ENCODE results near the gene CERCAM.
A peak's percentile ranks its signal among the peaks of the same experiment; 100 is the strongest.

The CERCAM gene

DNA sequence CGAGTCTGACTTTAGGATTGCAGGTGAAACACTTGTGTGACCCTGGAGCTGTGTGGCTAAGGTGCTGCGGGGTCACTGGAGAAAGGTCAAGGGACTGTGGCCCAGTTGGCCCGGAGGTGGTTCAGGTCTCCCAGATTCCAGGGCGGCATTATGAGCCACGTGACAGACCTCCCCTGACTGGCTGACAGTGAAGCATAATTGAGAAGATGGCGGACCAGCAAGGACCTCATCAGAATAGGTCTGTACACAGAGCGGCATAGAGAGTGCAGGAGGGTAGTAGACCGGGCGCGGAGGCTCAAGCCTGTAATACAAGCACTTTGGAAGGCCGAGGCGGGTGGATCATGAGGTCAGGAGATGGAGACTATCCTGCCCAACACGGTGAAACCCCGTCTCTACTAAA lies 34.3 kb downstream of the CERCAM start:
- H3K4me1 Mint-ChIP-seq = peaks cover 23% of the 10 kb centered on the region
- peak overlapping the region; percentile 35 for H3K27ac Mint-ChIP-seq
- no peaks in the 10 kb centered on the region for H3K27me3 Mint-ChIP-seq
- no peaks in the 10 kb centered on the region for H3K9me3 Mint-ChIP-seq
- H3K4me3 Mint-ChIP-seq = peak overlapping the region; percentile 70
- no peak for ATAC-seq
- H3K36me3 Mint-ChIP-seq = peaks cover 4% of the 10 kb centered on the region

- Mint-ChIP-seq H3K4me1 (peaks cover 23% of the 10 kb centered on the region), H3K36me3 (peaks cover 12% of the 10 kb centered on the region), H3K27me3 (no peaks in the 10 kb centered on the region), H3K27ac (peak within 1 kb of the TSS; percentile 88), H3K4me3 (peak within 1 kb of the TSS; percentile 94), H3K9me3 (no peaks in the 10 kb centered on the region)
- ATAC-seq = peak; percentile 94
Measured at GRCh38 chr9:128455849-128456612, 35.4 kb downstream of the CERCAM start, which contains the start of gene ODF2. ODF2 (plus strand) TSS chr9:128456006; CDS start chr9:128456092, 86 bp downstream.

DNA sequence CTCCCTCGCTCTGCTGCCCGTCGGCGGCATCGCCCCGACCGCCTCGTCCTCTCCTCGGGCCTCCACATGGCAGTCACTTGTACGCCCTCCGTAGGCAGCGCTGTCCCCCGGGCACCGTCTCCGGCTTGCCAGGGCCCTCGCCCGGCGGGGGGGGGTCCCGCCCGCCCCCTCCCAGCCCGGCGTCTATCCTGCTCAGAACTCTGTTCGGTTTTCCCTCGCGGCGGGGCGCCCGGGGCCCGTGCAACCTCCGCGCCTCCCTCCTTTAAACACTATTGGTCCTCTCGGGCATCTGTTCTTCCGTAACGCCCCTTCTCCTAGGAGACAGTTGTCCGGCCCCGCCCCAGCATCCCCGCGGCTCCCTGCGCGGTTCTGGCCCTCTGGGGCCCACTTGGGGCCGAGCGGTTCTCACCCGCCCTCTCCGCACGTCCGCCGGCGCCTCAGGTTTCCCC lies 36.0 kb downstream of the CERCAM start:
- H3K27me3 Mint-ChIP-seq = no peaks in the 10 kb centered on the region

GRCh38 chr9:128457207-128457606 lies 36.5 kb downstream of the CERCAM start:
- H3K9me3 Mint-ChIP-seq = no peaks in the 10 kb centered on the region
- peaks cover 17% of the 10 kb centered on the region for H3K36me3 Mint-ChIP-seq
- H3K4me3 Mint-ChIP-seq = peak overlapping the region; percentile 94
- H3K27ac Mint-ChIP-seq = peak overlapping the region; percentile 88
- no peak for ATAC-seq
- H3K4me1 Mint-ChIP-seq = peaks cover 23% of the 10 kb centered on the region
- H3K27me3 Mint-ChIP-seq = no peaks in the 10 kb centered on the region

More for the DNA sequence above, 36.0 kb downstream of the CERCAM start:
- H3K4me3 Mint-ChIP-seq = peak overlapping the region; percentile 94
- H3K9me3 Mint-ChIP-seq = no peaks in the 10 kb centered on the region
- peak overlapping the region; percentile 88 for H3K27ac Mint-ChIP-seq
- ATAC-seq = peak; percentile 83
- H3K4me1 Mint-ChIP-seq = peaks cover 23% of the 10 kb centered on the region
- H3K36me3 Mint-ChIP-seq = peaks cover 17% of the 10 kb centered on the region

GRCh38 chr9:128459011-128459410 lies 38.4 kb downstream of the CERCAM start:
- no peak overlapping the region for H3K4me3 Mint-ChIP-seq

GRCh38 chr9:128469070-128469469 lies 48.4 kb downstream of the CERCAM start:
- ATAC-seq = no peak
- H3K4me1 Mint-ChIP-seq = no peaks in the 10 kb centered on the region
- no peaks in the 10 kb centered on the region for H3K9me3 Mint-ChIP-seq
- peaks cover 36% of the 10 kb centered on the region for H3K36me3 Mint-ChIP-seq
- no peak overlapping the region for H3K27ac Mint-ChIP-seq
- no peaks in the 10 kb centered on the region for H3K27me3 Mint-ChIP-seq
- no peak overlapping the region for H3K4me3 Mint-ChIP-seq

More at GRCh38 chr9:128459011-128459410, 38.4 kb downstream of the CERCAM start:
- H3K36me3 Mint-ChIP-seq = peaks cover 28% of the 10 kb centered on the region
- H3K4me1 Mint-ChIP-seq = peaks cover 23% of the 10 kb centered on the region
- no peak for ATAC-seq
- no peaks in the 10 kb centered on the region for H3K27me3 Mint-ChIP-seq
- H3K9me3 Mint-ChIP-seq = no peaks in the 10 kb centered on the region
- H3K27ac Mint-ChIP-seq = no peak overlapping the region

GRCh38 chr9:128470560-128470959 lies 49.9 kb downstream of the CERCAM start:
- H3K36me3 Mint-ChIP-seq = peaks cover 47% of the 10 kb centered on the region
- no peak for ATAC-seq
- H3K27ac Mint-ChIP-seq = no peak overlapping the region
- H3K27me3 Mint-ChIP-seq = no peaks in the 10 kb centered on the region
- no peaks in the 10 kb centered on the region for H3K9me3 Mint-ChIP-seq
- no peak overlapping the region for H3K4me3 Mint-ChIP-seq
- no peaks in the 10 kb centered on the region for H3K4me1 Mint-ChIP-seq

DNA sequence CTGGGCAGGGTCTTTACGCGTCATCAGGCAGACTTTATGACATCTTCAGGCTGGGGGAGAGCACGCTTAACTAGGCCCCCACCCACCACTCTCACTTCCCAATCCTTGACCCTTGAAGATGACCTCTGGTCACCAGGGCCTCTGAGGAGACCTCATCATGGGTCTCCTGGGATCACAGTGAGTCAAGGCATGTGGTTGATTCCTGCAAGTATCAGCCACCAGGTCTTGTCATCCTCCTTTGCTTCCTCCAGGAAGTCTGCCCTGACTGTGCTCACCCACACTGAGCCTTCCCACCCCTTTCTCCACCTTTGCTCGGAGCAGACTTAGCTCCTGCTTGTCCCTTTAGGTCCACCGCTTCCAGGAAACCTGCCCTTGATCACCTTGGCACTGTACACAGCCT lies 52.4 kb downstream of the CERCAM start:
- Mint-ChIP-seq H3K27me3 (no peaks in the 10 kb centered on the region), H3K4me3 (no peak overlapping the region), H3K27ac (no peak overlapping the region), H3K9me3 (no peaks in the 10 kb centered on the region), H3K36me3 (peaks cover 48% of the 10 kb centered on the region), H3K4me1 (no peaks in the 10 kb centered on the region)
- ATAC-seq = no peak

GRCh38 chr9:128475867-128476266 lies 55.2 kb downstream of the CERCAM start:
- no peak for ATAC-seq
- H3K27ac Mint-ChIP-seq = no peak overlapping the region
- H3K4me3 Mint-ChIP-seq = no peak overlapping the region
- peaks cover 51% of the 10 kb centered on the region for H3K36me3 Mint-ChIP-seq
- H3K9me3 Mint-ChIP-seq = no peaks in the 10 kb centered on the region
- no peaks in the 10 kb centered on the region for H3K27me3 Mint-ChIP-seq
- H3K4me1 Mint-ChIP-seq = no peaks in the 10 kb centered on the region

GRCh38 chr9:128479262-128479661 lies 58.6 kb downstream of the CERCAM start:
- H3K27ac Mint-ChIP-seq = no peak overlapping the region
- no peaks in the 10 kb centered on the region for H3K4me1 Mint-ChIP-seq
- no peak overlapping the region for H3K4me3 Mint-ChIP-seq
- ATAC-seq = no peak
- no peaks in the 10 kb centered on the region for H3K9me3 Mint-ChIP-seq
- no peaks in the 10 kb centered on the region for H3K27me3 Mint-ChIP-seq
- peaks cover 58% of the 10 kb centered on the region for H3K36me3 Mint-ChIP-seq

DNA sequence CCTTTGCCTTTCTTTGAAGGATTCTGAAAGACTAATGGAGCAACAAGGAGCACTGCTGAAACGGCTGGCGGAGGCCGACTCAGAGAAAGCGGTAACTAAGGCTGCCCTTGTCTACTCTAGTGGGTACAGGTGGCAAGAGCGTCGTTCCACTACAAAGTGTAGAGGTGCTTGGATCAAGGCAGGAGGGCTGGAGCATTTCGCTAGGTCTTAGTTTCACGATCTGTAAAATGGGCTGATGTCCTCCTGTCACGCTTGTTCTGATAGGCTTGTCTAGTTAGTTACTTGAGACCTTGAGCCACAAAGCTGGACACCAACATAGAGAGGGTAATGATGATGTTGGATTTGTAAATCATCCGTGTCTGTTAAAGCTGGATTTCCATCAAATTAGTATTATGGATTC lies 60.9 kb downstream of the CERCAM start:
- Mint-ChIP-seq H3K27me3 (no peaks in the 10 kb centered on the region), H3K27ac (no peak overlapping the region), H3K36me3 (peaks cover 63% of the 10 kb centered on the region), H3K4me1 (no peaks in the 10 kb centered on the region), H3K4me3 (no peak overlapping the region), H3K9me3 (no peaks in the 10 kb centered on the region)
- no peak for ATAC-seq

DNA sequence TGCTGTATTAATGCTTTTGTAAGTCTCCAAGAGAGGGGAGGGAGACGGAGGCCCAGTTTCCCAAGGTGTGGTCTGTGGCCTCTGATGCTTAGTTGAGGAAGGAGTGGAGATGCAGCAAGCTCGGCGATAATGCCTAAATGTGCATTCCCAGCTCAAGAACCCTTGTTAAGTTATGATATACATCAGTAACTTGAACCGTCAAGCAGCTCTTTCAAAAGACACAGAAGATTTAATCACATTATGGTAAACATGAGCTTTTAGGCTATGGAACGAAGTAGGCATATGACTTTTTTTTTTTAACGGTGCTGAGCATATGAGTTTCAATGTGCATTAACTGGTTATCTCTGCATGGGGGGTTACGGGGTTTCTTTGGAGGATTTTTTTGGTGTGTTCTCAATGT lies 61.5 kb downstream of the CERCAM start:
- Mint-ChIP-seq H3K36me3 (peaks cover 69% of the 10 kb centered on the region), H3K27ac (no peak overlapping the region)

GRCh38 chr9:128484686-128485413 lies 64.2 kb downstream of the CERCAM start:
- Mint-ChIP-seq H3K36me3 (peaks cover 73% of the 10 kb centered on the region), H3K4me3 (no peak overlapping the region), H3K27ac (no peak overlapping the region), H3K27me3 (no peaks in the 10 kb centered on the region), H3K4me1 (no peaks in the 10 kb centered on the region), H3K9me3 (no peaks in the 10 kb centered on the region)
- ATAC-seq = no peak

More for the DNA sequence above, 61.5 kb downstream of the CERCAM start:
- Mint-ChIP-seq H3K27me3 (no peaks in the 10 kb centered on the region), H3K9me3 (no peaks in the 10 kb centered on the region), H3K4me3 (no peak overlapping the region), H3K4me1 (no peaks in the 10 kb centered on the region)
- ATAC-seq = no peak

DNA sequence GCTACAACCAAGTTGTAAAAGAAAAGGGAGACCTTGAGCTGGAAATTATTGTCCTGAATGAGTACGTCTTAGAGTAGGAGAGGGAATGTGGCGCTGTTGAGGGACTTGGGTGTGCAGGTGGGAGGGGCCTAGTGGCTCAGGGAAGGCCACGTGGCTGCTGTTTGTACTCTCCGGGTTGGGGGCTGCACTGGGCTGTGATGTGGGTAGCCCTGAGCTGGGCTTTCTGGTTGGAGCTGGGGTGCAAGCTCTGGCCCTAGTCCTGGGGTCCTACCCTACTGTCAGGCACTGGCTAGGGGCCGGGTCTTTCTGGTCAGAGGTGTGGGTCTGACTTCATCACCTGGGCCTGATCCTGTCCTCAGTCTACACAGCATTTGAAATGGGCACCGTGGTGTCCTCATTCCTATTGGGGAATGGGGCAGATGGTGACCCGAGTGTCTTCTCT lies 64.8 kb downstream of the CERCAM start:
- peaks cover 77% of the 10 kb centered on the region for H3K36me3 Mint-ChIP-seq
- H3K27ac Mint-ChIP-seq = no peak overlapping the region
- ATAC-seq = no peak
- no peaks in the 10 kb centered on the region for H3K4me1 Mint-ChIP-seq
- no peak overlapping the region for H3K4me3 Mint-ChIP-seq
- no peaks in the 10 kb centered on the region for H3K27me3 Mint-ChIP-seq
- H3K9me3 Mint-ChIP-seq = no peaks in the 10 kb centered on the region

- no peaks in the 10 kb centered on the region for H3K9me3 Mint-ChIP-seq
- no peak for ATAC-seq
- no peak overlapping the region for H3K27ac Mint-ChIP-seq
- no peaks in the 10 kb centered on the region for H3K4me1 Mint-ChIP-seq
- H3K27me3 Mint-ChIP-seq = no peaks in the 10 kb centered on the region
- no peak overlapping the region for H3K4me3 Mint-ChIP-seq
- peaks cover 80% of the 10 kb centered on the region for H3K36me3 Mint-ChIP-seq
Measured at GRCh38 chr9:128486201-128486600, 65.5 kb downstream of the CERCAM start.

All from stimulated activated memory B cell treated with anti-CD40 and anti-IgM and Interleukin-4, amounts not matched to agents 10 μg/mL and 1 μg/mL and 100 μg/mL, for 72 hours (primary cell).